Endodermal cell (in vitro differentiated cells): ENCODE measurements around the gene PCNX1. TPM values are rescaled to one million over a fixed set of nuclear protein-coding genes. Genes with fewer than 3 reads are reported as not detected.

Experiments
- DNase-seq: peaks from one replicate; pipeline ENCODE4 v3.0.0-alpha.2; 2017
- H3K27ac ChIP-seq: 2 replicates; pipeline ENCODE4 v1.5.1; 2013; ENCODE audit warnings: mild to moderate bottlenecking, low read depth, low read length, moderate library complexity
- H3K27me3 ChIP-seq: 2 replicates; pipeline ENCODE4 v1.6.1; 2013; ENCODE audit warnings: mild to moderate bottlenecking, low read length, moderate library complexity; ENCODE audit not compliant: insufficient read depth, control insufficient read depth, poor library complexity, severe bottlenecking
- H3K36me3 ChIP-seq: 2 replicates; pipeline ENCODE4 v1.7.0; 2013; ENCODE audit warnings: mild to moderate bottlenecking, low read length, moderate library complexity; ENCODE audit not compliant: control insufficient read depth, insufficient read depth
- H3K4me1 ChIP-seq: one replicate; pipeline ENCODE4 v1.7.0; 2013; ENCODE audit warnings: low read length; ENCODE audit not compliant: control insufficient read depth, insufficient read depth
- H3K4me3 ChIP-seq: 2 replicates; pipeline ENCODE4 v1.5.1; 2013; ENCODE audit warnings: mild to moderate bottlenecking, low read length, moderate library complexity
- H3K9ac ChIP-seq: 2 replicates; pipeline ENCODE4 v1.6.1; 2013; ENCODE audit warnings: mild to moderate bottlenecking, low read length, moderate library complexity; ENCODE audit not compliant: poor library complexity, severe bottlenecking; ENCODE audit errors: extremely low read depth
- H3K9me3 ChIP-seq: 2 replicates; pipeline ENCODE4 v1.6.1; 2013; ENCODE audit warnings: mild to moderate bottlenecking, low read length, moderate library complexity; ENCODE audit not compliant: control insufficient read depth
- H3K27ac Mint-ChIP-seq: 2 replicates; pipeline ENCODE4 v1.8.0; 2020; ENCODE audit warnings: mixed read lengths
- H3K27me3 Mint-ChIP-seq: 2 replicates; pipeline ENCODE4 v1.8.0; 2021; ENCODE audit warnings: mild to moderate bottlenecking, mixed read lengths; ENCODE audit not compliant: insufficient read depth
- H3K36me3 Mint-ChIP-seq: 2 replicates; pipeline ENCODE4 v1.8.0; 2020; ENCODE audit warnings: low read depth, mixed read lengths
- H3K4me1 Mint-ChIP-seq: 2 replicates; pipeline ENCODE4 v1.8.0; 2020; ENCODE audit warnings: mixed read lengths
- H3K4me3 Mint-ChIP-seq: 2 replicates; pipeline ENCODE4 v1.8.0; 2020; ENCODE audit warnings: mild to moderate bottlenecking, moderate library complexity, mixed read lengths
- H3K9me3 Mint-ChIP-seq: 2 replicates; pipeline ENCODE4 v1.8.0; 2020; ENCODE audit warnings: mild to moderate bottlenecking, mixed read lengths
- WGBS, 2 experiments: methylation state at CpG; one replicate each; pipeline versions ENCODE4 v1.1.5 to v1.1.7; 2013; ENCODE audit warnings: missing lambda C conversion rate in 2 of 2, mixed read lengths in 1 of 2; ENCODE audit not compliant: insufficient coverage in 1 of 2, insufficient read length in 1 of 2; 5-methylcytosine and 5-hydroxymethylcytosine counted together
- total RNA-seq, 2 donors: library from RNA; stranded (reverse); fragmentation: NEBNext Ultra II Directional in 1 of 2; extraction: Animal tissue kit (Norgen Biotek cat#: 25700) in 1 of 2; gene quantifications; 2 replicates in 1 of 2; 3 replicates in 1 of 2; pipeline ENCODE4 v1.2.1, GENCODE V29; 2021
- TF ChIP-seq, protein P1 (sequence below): fragments of 200-600 bp; sonication (generic); conservative IDR thresholded peaks from 2 replicates; pipeline ENCODE4 v1.5.0; 2021; ENCODE audit warnings: antibody characterized with exemption, mild to moderate bottlenecking

Gene PCNX1
- total RNA-seq, 2 donors from 2014 or later = 68.2 TPM

DNA sequence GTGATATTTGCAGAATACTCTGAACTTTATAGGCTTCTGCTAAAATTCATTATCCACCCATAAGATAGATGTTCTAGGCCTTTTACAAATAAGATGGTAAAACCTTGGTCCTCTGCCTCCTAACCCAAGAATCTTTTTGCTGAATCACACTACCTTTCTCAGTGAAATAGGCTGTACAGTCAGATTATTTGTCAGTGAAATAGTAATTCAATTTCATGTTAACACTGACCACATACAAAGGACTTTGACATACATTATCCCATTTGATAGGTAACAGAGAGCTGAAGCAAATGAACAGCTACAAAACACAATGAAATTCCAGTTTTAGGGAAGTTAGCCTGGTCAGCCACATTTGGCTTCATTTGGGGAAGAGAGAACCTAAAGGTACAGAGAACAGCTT is 141.1 kb downstream of the PCNX1 start:
- no peak overlapping the region for H3K27ac ChIP-seq
- no peaks in the 10 kb centered on the region for H3K4me1 ChIP-seq
- H3K4me3 ChIP-seq = no peak overlapping the region
- no peaks in the 10 kb centered on the region for H3K9me3 ChIP-seq
- H3K4me1 Mint-ChIP-seq = no peaks in the 10 kb centered on the region
- H3K4me3 Mint-ChIP-seq = no peak overlapping the region
- H3K27me3 ChIP-seq = no peaks in the 10 kb centered on the region
- H3K27me3 Mint-ChIP-seq = no peaks in the 10 kb centered on the region
- TF ChIP-seq, protein P1, sequence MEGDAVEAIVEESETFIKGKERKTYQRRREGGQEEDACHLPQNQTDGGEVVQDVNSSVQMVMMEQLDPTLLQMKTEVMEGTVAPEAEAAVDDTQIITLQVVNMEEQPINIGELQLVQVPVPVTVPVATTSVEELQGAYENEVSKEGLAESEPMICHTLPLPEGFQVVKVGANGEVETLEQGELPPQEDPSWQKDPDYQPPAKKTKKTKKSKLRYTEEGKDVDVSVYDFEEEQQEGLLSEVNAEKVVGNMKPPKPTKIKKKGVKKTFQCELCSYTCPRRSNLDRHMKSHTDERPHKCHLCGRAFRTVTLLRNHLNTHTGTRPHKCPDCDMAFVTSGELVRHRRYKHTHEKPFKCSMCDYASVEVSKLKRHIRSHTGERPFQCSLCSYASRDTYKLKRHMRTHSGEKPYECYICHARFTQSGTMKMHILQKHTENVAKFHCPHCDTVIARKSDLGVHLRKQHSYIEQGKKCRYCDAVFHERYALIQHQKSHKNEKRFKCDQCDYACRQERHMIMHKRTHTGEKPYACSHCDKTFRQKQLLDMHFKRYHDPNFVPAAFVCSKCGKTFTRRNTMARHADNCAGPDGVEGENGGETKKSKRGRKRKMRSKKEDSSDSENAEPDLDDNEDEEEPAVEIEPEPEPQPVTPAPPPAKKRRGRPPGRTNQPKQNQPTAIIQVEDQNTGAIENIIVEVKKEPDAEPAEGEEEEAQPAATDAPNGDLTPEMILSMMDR = no peak
- peaks cover 50% of the 10 kb centered on the region for H3K36me3 Mint-ChIP-seq
- H3K27ac Mint-ChIP-seq = no peak overlapping the region
- DNase-seq = no peak
- no peak overlapping the region for H3K9ac ChIP-seq
- H3K36me3 ChIP-seq = peaks cover 86% of the 10 kb centered on the region
- no peaks in the 10 kb centered on the region for H3K9me3 Mint-ChIP-seq

DNA sequence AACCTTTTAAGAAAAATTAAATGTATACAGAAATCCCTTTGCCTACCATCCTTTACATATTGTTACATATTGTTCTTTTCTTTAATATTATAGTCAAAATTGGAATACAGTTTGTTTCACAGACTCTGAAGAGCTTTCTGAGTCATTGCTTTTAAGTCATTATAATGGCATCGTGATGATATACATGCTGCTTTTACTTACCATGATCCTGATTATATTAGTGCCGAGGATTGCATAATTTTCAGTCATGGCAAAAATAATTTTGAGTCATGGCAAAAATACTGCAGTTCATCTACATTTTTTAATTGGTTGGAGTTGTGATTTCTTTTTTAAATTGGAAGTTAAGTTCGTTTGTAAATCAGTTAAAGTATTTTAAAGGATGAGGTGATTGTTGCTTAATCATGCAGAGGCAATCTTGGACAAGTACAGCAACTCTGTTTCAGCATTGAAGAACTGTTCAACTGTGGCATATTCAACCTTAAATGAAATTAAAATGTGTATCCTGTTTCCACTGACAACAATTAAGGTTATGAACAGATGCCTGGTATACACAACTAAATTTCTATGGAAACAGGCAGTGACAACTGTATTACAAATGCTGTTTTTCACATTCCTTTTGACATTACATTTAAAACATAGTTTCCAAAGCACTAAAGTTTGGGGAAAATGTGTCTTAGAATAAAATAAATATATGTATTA is 142.3 kb downstream of the PCNX1 start:
- Mint-ChIP-seq H3K36me3 (peaks cover 44% of the 10 kb centered on the region), H3K4me1 (no peaks in the 10 kb centered on the region), H3K9me3 (no peaks in the 10 kb centered on the region), H3K27ac (no peak overlapping the region), H3K4me3 (no peak overlapping the region), H3K27me3 (no peaks in the 10 kb centered on the region)
- Histone ChIP-seq H3K27me3 (no peaks in the 10 kb centered on the region), H3K4me3 (no peak overlapping the region), H3K27ac (no peak overlapping the region), H3K9me3 (no peaks in the 10 kb centered on the region), H3K4me1 (no peaks in the 10 kb centered on the region), H3K9ac (no peak overlapping the region), H3K36me3 (peaks cover 86% of the 10 kb centered on the region)
- TF ChIP-seq, protein P1 = no peak
- WGBS, 2 experiments = 89 to 92% methylated on average over 2 to 3 of the region's 3 CpGs
- no peak for DNase-seq

DNA sequence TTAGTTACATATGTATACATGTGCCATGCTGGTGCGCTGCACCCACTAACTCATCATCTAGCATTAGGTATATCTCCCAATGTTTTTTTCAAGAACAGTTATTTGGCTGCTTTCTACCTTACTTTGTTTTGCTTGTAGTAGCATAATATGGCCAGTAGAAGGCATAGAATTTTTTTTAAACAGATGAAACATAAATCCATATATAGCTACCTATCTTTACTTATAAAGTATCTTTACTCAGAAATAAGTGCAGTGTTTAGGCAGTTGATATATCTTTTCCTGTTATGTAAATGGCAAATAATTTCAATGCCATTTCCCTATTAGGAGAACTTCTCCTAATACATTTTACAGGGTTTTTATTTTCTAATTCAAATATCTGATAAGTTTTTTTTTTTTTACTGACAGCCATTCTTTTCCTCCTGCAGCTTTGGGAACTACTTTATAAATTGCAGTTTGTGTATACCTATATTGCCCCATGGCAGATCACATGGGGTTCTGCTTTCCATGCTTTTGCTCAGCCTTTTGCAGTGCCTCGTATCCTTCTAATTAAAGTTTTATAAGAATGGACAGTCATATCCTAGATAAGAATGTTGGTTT is 143.1 kb downstream of the PCNX1 start:
- no peak overlapping the region for H3K27ac Mint-ChIP-seq
- H3K4me1 ChIP-seq = no peaks in the 10 kb centered on the region
- no peaks in the 10 kb centered on the region for H3K4me1 Mint-ChIP-seq
- H3K36me3 Mint-ChIP-seq = peaks cover 45% of the 10 kb centered on the region
- peaks cover 86% of the 10 kb centered on the region for H3K36me3 ChIP-seq
- DNase-seq = no peak
- H3K27ac ChIP-seq = no peak overlapping the region
- TF ChIP-seq, protein P1 = peak; percentile 72
- H3K9me3 Mint-ChIP-seq = no peaks in the 10 kb centered on the region
- H3K27me3 ChIP-seq = no peaks in the 10 kb centered on the region
- no peak overlapping the region for H3K4me3 Mint-ChIP-seq
- H3K27me3 Mint-ChIP-seq = no peaks in the 10 kb centered on the region
- no peak overlapping the region for H3K9ac ChIP-seq
- H3K4me3 ChIP-seq = no peak overlapping the region
- H3K9me3 ChIP-seq = no peaks in the 10 kb centered on the region
- 100% methylated on average over 1 of the region's 2 CpGs; no CpG with 5 or more reads in 1 of the 2 experiments for WGBS, 2 experiments
